ENCODE measurements around the gene NDRG4. TPM values are rescaled to one million over a fixed set of nuclear protein-coding genes. Genes with fewer than 3 reads are reported as not detected.

Gene NDRG4
- total and polyA plus RNA-seq, 2 donors from 2014 or later = 1.7 to 5.7 TPM

GRCh38 chr16:58511933-58512815, 12.2 kb downstream of the NDRG4 start:
- Histone ChIP-seq H3K36me3 (ENCODE audit: control insufficient read depth in 2 of 3, insufficient read depth in 3 of 3, low read length in 3 of 3) (peaks cover 0 to 6% (median 0%) of the 10 kb centered on the region in 3 donors), H3K4me1 (ENCODE audit: control insufficient read depth in 2 of 3, insufficient read depth in 2 of 3, low read depth in 1 of 3, low read length in 3 of 3) (peaks cover 0 to 13% (median 0%) of the 10 kb centered on the region in 3 donors), H3K4me3 (ENCODE audit: low read length in 3 of 3) (no peak overlapping the region), H3K27ac (ENCODE audit: low read depth in 2 of 2, low read length in 2 of 2) (no peak overlapping the region), H3K9ac (ENCODE audit: low read length in 3 of 3) (no peak overlapping the region), H3K27me3 (ENCODE audit: control insufficient read depth, insufficient read depth, low read length) (no peaks in the 10 kb centered on the region), H3K9me3 (ENCODE audit: control insufficient read depth in 2 of 3, insufficient read depth in 1 of 3, low read length in 3 of 3) (no peaks in the 10 kb centered on the region)
- TF ChIP-seq CTCF (IDR thresholded peaks at IDR 0.05; ENCODE audit: borderline replicate concordance, extremely low read depth, insufficient read depth) = peak; percentile 62
- FAIRE-seq (no peak), DNase-seq (peak; percentile 63 to 87 (median 79))
- intact Hi-C loops (cut with DNase I) = no loop called here

GRCh38 chr16:58513874-58514273, 13.9 kb downstream of the NDRG4 start:
- no peak overlapping the region for H3K9ac ChIP-seq (ENCODE audit: low read length in 3 of 3)
- H3K36me3 ChIP-seq (ENCODE audit: control insufficient read depth in 2 of 3, insufficient read depth in 3 of 3, low read length in 3 of 3) = peaks cover 4 to 16% (median 12%) of the 10 kb centered on the region in 3 donors
- no peak overlapping the region for H3K27ac ChIP-seq (ENCODE audit: low read depth in 2 of 2, low read length in 2 of 2)
- H3K4me1 ChIP-seq (ENCODE audit: control insufficient read depth in 2 of 3, insufficient read depth in 2 of 3, low read depth in 1 of 3, low read length in 3 of 3) = peaks cover 0 to 13% (median 0%) of the 10 kb centered on the region in 3 donors
- no peak overlapping the region for H3K4me3 ChIP-seq (ENCODE audit: low read length in 3 of 3)
- intact Hi-C loops (cut with DNase I) = no loop called here
- FAIRE-seq (no peak), DNase-seq (no peak)
- H3K27me3 ChIP-seq (ENCODE audit: control insufficient read depth, insufficient read depth, low read length) = no peaks in the 10 kb centered on the region
- TF ChIP-seq CTCF (IDR thresholded peaks at IDR 0.05; ENCODE audit: borderline replicate concordance, extremely low read depth, insufficient read depth) = no peak
- H3K9me3 ChIP-seq (ENCODE audit: control insufficient read depth in 2 of 3, insufficient read depth in 1 of 3, low read length in 3 of 3) = no peaks in the 10 kb centered on the region

GRCh38 chr16:58515125-58515870, 15.4 kb downstream of the NDRG4 start, which contains the start of gene SETD6:
SETD6 (plus strand) TSS chr16:58515517; CDS start chr16:58515538, 21 bp downstream.
- peak; percentile 19 for TF ChIP-seq CTCF (IDR thresholded peaks at IDR 0.05; ENCODE audit: borderline replicate concordance, extremely low read depth, insufficient read depth)
- peak within 1 kb of the TSS; percentile 74 to 90 (median 84) for H3K4me3 ChIP-seq (ENCODE audit: low read length in 3 of 3)
- intact Hi-C loops (cut with DNase I) = no loop called here
- DNase-seq (peak; percentile 92 to 96 (median 95)), FAIRE-seq (no peak)
- H3K27me3 ChIP-seq (ENCODE audit: control insufficient read depth, insufficient read depth, low read length) = no peaks in the 10 kb centered on the region
- H3K27ac ChIP-seq (ENCODE audit: low read depth in 2 of 2, low read length in 2 of 2) = peak within 1 kb of the TSS; percentile 83 to 86
- H3K36me3 ChIP-seq (ENCODE audit: control insufficient read depth in 2 of 3, insufficient read depth in 3 of 3, low read length in 3 of 3) = peaks cover 4 to 28% (median 25%) of the 10 kb centered on the region in 3 donors
- H3K9ac ChIP-seq (ENCODE audit: low read length in 3 of 3) = peak within 1 kb of the TSS; percentile 63 to 68 (median 65)
- H3K4me1 ChIP-seq (ENCODE audit: control insufficient read depth in 2 of 3, insufficient read depth in 2 of 3, low read depth in 1 of 3, low read length in 3 of 3) = peaks cover 0 to 13% (median 0%) of the 10 kb centered on the region in 3 donors
- H3K9me3 ChIP-seq (ENCODE audit: control insufficient read depth in 2 of 3, insufficient read depth in 1 of 3, low read length in 3 of 3) = no peaks in the 10 kb centered on the region

Data from kidney (tissue), 14 donors.